ENCODE results near the gene HECW1. TPM values are rescaled to one million over a fixed set of nuclear protein-coding genes. Genes with fewer than 3 reads are reported as not detected.
"Not testable (repeated sequence)": the region's sequence is repeated elsewhere in the genome, so short reads cannot be mapped to it uniquely, and the experiment has no call there.

Gene HECW1
- total RNA-seq, 1 experiment from 2014 or later, result 19.1 TPM

GRCh38 chr7:43192806-43193460 lies 80.5 kb downstream of the HECW1 start:
- H3K36me3 ChIP-seq, result no peaks in the 10 kb centered on the region
- no peaks in the 10 kb centered on the region for H3K27me3 ChIP-seq (replicated peaks)
- no peak for DNase-seq (ENCODE audit: low read depth in 1 of 2, low spot score in 2 of 2)
- H3K27ac ChIP-seq, result no peak overlapping the region
- H3K4me1 ChIP-seq (replicated peaks), result no peaks in the 10 kb centered on the region
- H3K4me3 ChIP-seq, result no peak overlapping the region
- 0 out of 2 replicates have a peak, but pooled peaks cover 2% of the 10 kb centered on the region for H3K9me3 ChIP-seq (replicated peaks)

GRCh38 chr7:43193893-43194292 lies 81.4 kb downstream of the HECW1 start:
- no peaks in the 10 kb centered on the region for H3K36me3 ChIP-seq
- DNase-seq (ENCODE audit: low read depth in 1 of 2, low spot score in 2 of 2), result no peak
- H3K27ac ChIP-seq, result no peak overlapping the region
- H3K4me1 ChIP-seq (replicated peaks), result peaks cover 6% of the 10 kb centered on the region
- no peaks in the 10 kb centered on the region for H3K27me3 ChIP-seq (replicated peaks)
- no peak overlapping the region for H3K4me3 ChIP-seq
- no peaks in the 10 kb centered on the region for H3K9me3 ChIP-seq (replicated peaks)

- peaks cover 20% of the 10 kb centered on the region for H3K4me1 ChIP-seq (replicated peaks)
- no peak overlapping the region for H3K4me3 ChIP-seq
- DNase-seq (ENCODE audit: low read depth in 1 of 2, low spot score in 2 of 2), result no peak
- no peaks in the 10 kb centered on the region for H3K9me3 ChIP-seq (replicated peaks)
- no peak overlapping the region for H3K27ac ChIP-seq
- H3K36me3 ChIP-seq, result no peaks in the 10 kb centered on the region
- H3K27me3 ChIP-seq (replicated peaks), result no peaks in the 10 kb centered on the region
Measured at GRCh38 chr7:43195256-43195655, 82.8 kb downstream of the HECW1 start.

- H3K9me3 ChIP-seq (replicated peaks), result no peaks in the 10 kb centered on the region
- DNase-seq (ENCODE audit: low read depth in 1 of 2, low spot score in 2 of 2), result no peak
- no peaks in the 10 kb centered on the region for H3K36me3 ChIP-seq
- H3K4me3 ChIP-seq, result no peak overlapping the region
- H3K4me1 ChIP-seq (replicated peaks), result peaks cover 23% of the 10 kb centered on the region
- H3K27me3 ChIP-seq (replicated peaks), result no peaks in the 10 kb centered on the region
- no peak overlapping the region for H3K27ac ChIP-seq
Measured at GRCh38 chr7:43195768-43196167, 83.3 kb downstream of the HECW1 start.

GRCh38 chr7:43196379-43196778 lies 83.9 kb downstream of the HECW1 start:
- H3K27ac ChIP-seq, result no peak overlapping the region
- no peak for DNase-seq (ENCODE audit: low read depth in 1 of 2, low spot score in 2 of 2)
- peaks cover 23% of the 10 kb centered on the region for H3K4me1 ChIP-seq (replicated peaks)
- no peaks in the 10 kb centered on the region for H3K27me3 ChIP-seq (replicated peaks)
- no peaks in the 10 kb centered on the region for H3K9me3 ChIP-seq (replicated peaks)
- no peak overlapping the region for H3K4me3 ChIP-seq
- no peaks in the 10 kb centered on the region for H3K36me3 ChIP-seq

GRCh38 chr7:43198016-43198415 lies 85.6 kb downstream of the HECW1 start:
- H3K36me3 ChIP-seq, result no peaks in the 10 kb centered on the region
- H3K27ac ChIP-seq, result no peak overlapping the region
- no peaks in the 10 kb centered on the region for H3K27me3 ChIP-seq (replicated peaks)
- no peak for DNase-seq (ENCODE audit: low read depth in 1 of 2, low spot score in 2 of 2)
- no peaks in the 10 kb centered on the region for H3K9me3 ChIP-seq (replicated peaks)
- peaks cover 23% of the 10 kb centered on the region for H3K4me1 ChIP-seq (replicated peaks)
- no peak overlapping the region for H3K4me3 ChIP-seq

- Histone ChIP-seq H3K4me3 (no peak overlapping the region), H3K9me3 (replicated peaks) (no peaks in the 10 kb centered on the region), H3K27me3 (replicated peaks) (no peaks in the 10 kb centered on the region), H3K36me3 (no peaks in the 10 kb centered on the region), H3K4me1 (replicated peaks) (peaks cover 27% of the 10 kb centered on the region), H3K27ac (peak overlapping the region; percentile 94)
- DNase-seq (ENCODE audit: low read depth in 1 of 2, low spot score in 2 of 2), result no peak
Measured at GRCh38 chr7:43198599-43199090, 86.2 kb downstream of the HECW1 start.

- Histone ChIP-seq H3K9me3 (replicated peaks) (no peaks in the 10 kb centered on the region), H3K4me1 (replicated peaks) (peaks cover 36% of the 10 kb centered on the region), H3K36me3 (no peaks in the 10 kb centered on the region), H3K4me3 (no peak overlapping the region), H3K27ac (peak overlapping the region; percentile 94), H3K27me3 (replicated peaks) (no peaks in the 10 kb centered on the region)
- peak in 1 of 2 experiments; percentile 45 for DNase-seq (ENCODE audit: low read depth in 1 of 2, low spot score in 2 of 2)
Measured at GRCh38 chr7:43199371-43200160, 87.1 kb downstream of the HECW1 start.

GRCh38 chr7:43201912-43202311 lies 89.5 kb downstream of the HECW1 start:
- DNase-seq (ENCODE audit: low read depth in 1 of 2, low spot score in 2 of 2), result no peak
- H3K36me3 ChIP-seq, result no peaks in the 10 kb centered on the region
- no peak overlapping the region for H3K4me3 ChIP-seq
- no peaks in the 10 kb centered on the region for H3K9me3 ChIP-seq (replicated peaks)
- peaks cover 45% of the 10 kb centered on the region for H3K4me1 ChIP-seq (replicated peaks)
- no peaks in the 10 kb centered on the region; the same call in 1 of the 2 replicates for H3K27me3 ChIP-seq (replicated peaks)
- H3K27ac ChIP-seq, result no peak overlapping the region

- Histone ChIP-seq H3K27ac (peak overlapping the region; percentile 51), H3K9me3 (replicated peaks) (no peaks in the 10 kb centered on the region), H3K4me3 (no peak overlapping the region), H3K36me3 (no peaks in the 10 kb centered on the region), H3K27me3 (replicated peaks) (no peaks in the 10 kb centered on the region; the same call in 1 of the 2 replicates), H3K4me1 (replicated peaks) (peaks cover 37% of the 10 kb centered on the region)
- DNase-seq (ENCODE audit: low read depth in 1 of 2, low spot score in 2 of 2), result peak in 1 of 2 experiments; percentile 63
Measured at GRCh38 chr7:43204081-43204480, 91.6 kb downstream of the HECW1 start.

GRCh38 chr7:43205171-43205795 lies 92.8 kb downstream of the HECW1 start:
- H3K36me3 ChIP-seq, result no peaks in the 10 kb centered on the region
- H3K27me3 ChIP-seq (replicated peaks), result no peaks in the 10 kb centered on the region; the same call in 1 of the 2 replicates
- H3K9me3 ChIP-seq (replicated peaks), result no peaks in the 10 kb centered on the region
- no peak for DNase-seq (ENCODE audit: low read depth in 1 of 2, low spot score in 2 of 2)
- H3K4me3 ChIP-seq, result no peak overlapping the region
- H3K4me1 ChIP-seq (replicated peaks), result peaks cover 25% of the 10 kb centered on the region
- no peak overlapping the region for H3K27ac ChIP-seq

GRCh38 chr7:43208242-43208641 lies 95.8 kb downstream of the HECW1 start:
- no peak for DNase-seq (ENCODE audit: low read depth in 1 of 2, low spot score in 2 of 2)
- Histone ChIP-seq H3K36me3 (no peaks in the 10 kb centered on the region), H3K9me3 (replicated peaks) (no peaks in the 10 kb centered on the region), H3K4me1 (replicated peaks) (peaks cover 38% of the 10 kb centered on the region), H3K4me3 (no peak overlapping the region), H3K27me3 (replicated peaks) (no peaks in the 10 kb centered on the region; the same call in 1 of the 2 replicates), H3K27ac (no peak overlapping the region)

- H3K9me3 ChIP-seq (replicated peaks); H3K27me3 ChIP-seq (replicated peaks); H3K27ac ChIP-seq; DNase-seq (ENCODE audit: low read depth in 1 of 2, low spot score in 2 of 2); H3K36me3 ChIP-seq; H3K4me3 ChIP-seq: not testable (repeated sequence)
- peaks cover 16% of the 10 kb centered on the region for H3K4me1 ChIP-seq (replicated peaks)
Measured at GRCh38 chr7:43210539-43210938, 98.1 kb downstream of the HECW1 start.

- H3K4me3 ChIP-seq, result no peak overlapping the region
- DNase-seq (ENCODE audit: low read depth in 1 of 2, low spot score in 2 of 2), result no peak
- no peaks in the 10 kb centered on the region; the same call in 1 of the 2 replicates for H3K27me3 ChIP-seq (replicated peaks)
- H3K36me3 ChIP-seq, result no peaks in the 10 kb centered on the region
- H3K9me3 ChIP-seq (replicated peaks), result no peaks in the 10 kb centered on the region
- H3K27ac ChIP-seq, result peak overlapping the region; percentile 45
- peaks cover 16% of the 10 kb centered on the region for H3K4me1 ChIP-seq (replicated peaks)
Measured at GRCh38 chr7:43211286-43211685, 98.8 kb downstream of the HECW1 start.
